Heart left ventricle (tissue), 16 donors: ENCODE data around the gene TMEM273. TPM values are rescaled to one million over a fixed set of nuclear protein-coding genes. Genes with fewer than 3 reads are reported as not detected.

Source experiments
- ATAC-seq, 4 donors: fragments of 200-7000 bp; cut with Tn5 transposase; one replicate each; pipeline ENCODE4 v1.9.1; 2020 to 2022; ENCODE audit warnings: moderate library complexity in 4 of 4, mild to moderate bottlenecking in 3 of 4, moderate number of reproducible peaks in 1 of 4
- DNase-seq, 5 donors: peaks; one replicate each; pipeline ENCODE4 v3.0.0-alpha.2; 2020
- H3K27ac ChIP-seq, 12 donors: fragments of 200-600 bp; sonication (generic) in 4 of 12; one replicate each; pipeline versions ENCODE4 v1.5.0 to v1.8.0; 2016 to 2022; ENCODE audit warnings: mild to moderate bottlenecking in 2 of 12
- H3K27me3 ChIP-seq, 9 donors: fragments of 200-600 bp; sonication (generic) in 2 of 9; one replicate each; pipeline versions ENCODE4 v1.5.1 to v1.8.0; 2016 to 2022; ENCODE audit warnings: mild to moderate bottlenecking in 3 of 9
- H3K36me3 ChIP-seq, 9 donors: fragments of 200-600 bp; sonication (generic) in 2 of 9; one replicate each; pipeline versions ENCODE4 v1.5.0 to v1.8.0; 2018 to 2022; ENCODE audit warnings: mild to moderate bottlenecking in 2 of 9
- H3K4me1 ChIP-seq, 12 donors: fragments of 200-600 bp; sonication (generic) in 4 of 12; one replicate each; pipeline versions ENCODE4 v1.5.0 to v1.8.0; 2016 to 2022; ENCODE audit warnings: mild to moderate bottlenecking in 3 of 12
- H3K4me3 ChIP-seq, 12 donors: fragments of 200-600 bp; sonication (generic) in 4 of 12; one replicate each; pipeline versions ENCODE4 v1.5.0 to v1.8.0; 2017 to 2022; ENCODE audit warnings: mild to moderate bottlenecking in 9 of 12, moderate library complexity in 4 of 12
- H3K9me3 ChIP-seq, 12 donors: fragments of 200-600 bp; sonication (generic) in 4 of 12; one replicate each; pipeline versions ENCODE4 v1.5.0 to v1.8.0; 2016 to 2022; ENCODE audit warnings: mild to moderate bottlenecking in 1 of 12
- POLR2A ChIP-seq, 2 donors: fragments of 450-650 bp; IDR thresholded peaks; one replicate each; pipeline ENCODE4 v1.6.1; 2017; ENCODE audit warnings: antibody characterized with exemption in 2 of 2, mild to moderate bottlenecking in 2 of 2, moderate library complexity in 2 of 2
- WGBS, 4 donors: extraction: QIAGEN DNeasy Blood & Tissue Kit in 2 of 4; methylation state at CpG; one replicate each; pipeline versions ENCODE4 v1.1.5 to v1.1.7; 2013 to 2018; 5-methylcytosine and 5-hydroxymethylcytosine counted together
- intact Hi-C, 10 donors: fragments of 100-400 bp; cut with DNase I; formaldehyde crosslinking; loops; one replicate each; pipeline versions ENCODE4 v1.11.1 to v1.14.2; 2022
- polyA plus RNA-seq, 2 donors: library from polyadenylated mRNA; stranded (reverse); fragments of 200-250 nt; gene quantifications; one replicate each; pipeline ENCODE4 v1.2.3, GENCODE V29; 2013
- total RNA-seq, 9 donors: library from RNA; depleted of rRNA in 2 of 9; stranded (reverse); fragments of >200 nt in 2 of 9; fragmentation: NEBNext Ultra II Directional in 3 of 9; extraction: Animal tissue kit (Norgen Biotek cat#: 25700) in 3 of 9; gene quantifications; one replicate each; pipeline versions ENCODE4 v1.1.0 to v1.2.4, GENCODE V29; 2016 to 2023
- TF ChIP-seq, protein P1 (sequence below), 12 donors: fragments of 200-600 bp; sonication (generic) in 4 of 12; IDR thresholded peaks; one replicate each; pipeline versions ENCODE4 v1.5.0 to v1.8.0; 2018 to 2022; ENCODE audit warnings: antibody characterized with exemption in 12 of 12, mild to moderate bottlenecking in 5 of 12
- donor health status: ischemic (EF 13 %, LVEDD 7.1; RV severe dilation, severe dysfunction).
- donor health status: healthy with polysubstance abuse.
- donor health status: DM: no; HTN: yes; CAD: no.
- donor health status: DM: no; HTN: no; CAD: no.
- donor health status: ischemic (EF 25% LVEDD 6.9; RV normal size, moderate dysfunction).
- donor health status: ischemic (EF 25% LVEDD 5.7; RV mildly dilated, moderate dysfunction).
- donor health status: healthy.
- donor health status: DM: yes; HTN: yes; CAD: no.
- donor health status: ischemic (EF 35%, LVEDD 5.7; RV mildly dilated, moderate dysfunction).
- donor health status: nonischemic (EF 11% LVEDD 7.7; RV severe dilation, severe dysfunction).
- donor health status: DM: yes; HTN: yes; CAD: no.
- donor health status: PGD.
- donor health status: ischemic (EF 29% LVEDD 5.4; RV normal size, mild dysfunction).
- donor health status: nonischemic (EF 23%, LVEDD 6.1; RV moderate dilation, normal function).

TMEM273 gene
- total and polyA plus RNA-seq, 11 donors: 7.9 to 38.7 (median 16.9) TPM

DNA sequence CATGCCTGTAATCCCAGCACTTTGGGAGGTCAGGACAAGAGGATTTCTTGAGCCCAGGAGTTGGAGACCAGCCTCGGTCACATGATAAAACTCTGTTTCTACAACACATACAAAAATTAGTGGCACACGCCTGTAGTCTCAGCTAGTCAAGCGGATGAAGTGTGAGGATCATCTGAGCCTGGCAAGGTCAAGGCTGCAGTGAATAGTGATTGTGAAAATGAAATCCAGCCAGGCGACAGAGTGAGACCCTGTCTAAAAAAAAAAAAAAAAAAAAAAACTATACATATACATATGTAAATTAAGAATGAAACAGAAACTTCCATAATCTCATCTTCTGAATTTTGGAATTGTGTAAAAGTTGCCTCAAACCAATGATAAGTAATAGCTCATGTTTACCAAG is 36.2 kb downstream of the TMEM273 start:
- Histone ChIP-seq H3K27ac (no peak overlapping the region), H3K9me3 (peaks cover 0 to 12% (median 7%) of the 10 kb centered on the region in 12 donors), H3K4me3 (no peak overlapping the region), H3K4me1 (peaks cover 0 to 8% (median 0%) of the 10 kb centered on the region in 12 donors), H3K36me3 (peaks cover 0 to 9% (median 0%) of the 10 kb centered on the region in 9 donors), H3K27me3 (no peaks in the 10 kb centered on the region)
- ATAC-seq (no peak), DNase-seq (no peak)
- intact Hi-C loops: no loop called here
- 89 to 98% (median 95%) methylated on average over 4 of the region's 4 CpGs for WGBS, 4 donors
- TF ChIP-seq, protein P1, sequence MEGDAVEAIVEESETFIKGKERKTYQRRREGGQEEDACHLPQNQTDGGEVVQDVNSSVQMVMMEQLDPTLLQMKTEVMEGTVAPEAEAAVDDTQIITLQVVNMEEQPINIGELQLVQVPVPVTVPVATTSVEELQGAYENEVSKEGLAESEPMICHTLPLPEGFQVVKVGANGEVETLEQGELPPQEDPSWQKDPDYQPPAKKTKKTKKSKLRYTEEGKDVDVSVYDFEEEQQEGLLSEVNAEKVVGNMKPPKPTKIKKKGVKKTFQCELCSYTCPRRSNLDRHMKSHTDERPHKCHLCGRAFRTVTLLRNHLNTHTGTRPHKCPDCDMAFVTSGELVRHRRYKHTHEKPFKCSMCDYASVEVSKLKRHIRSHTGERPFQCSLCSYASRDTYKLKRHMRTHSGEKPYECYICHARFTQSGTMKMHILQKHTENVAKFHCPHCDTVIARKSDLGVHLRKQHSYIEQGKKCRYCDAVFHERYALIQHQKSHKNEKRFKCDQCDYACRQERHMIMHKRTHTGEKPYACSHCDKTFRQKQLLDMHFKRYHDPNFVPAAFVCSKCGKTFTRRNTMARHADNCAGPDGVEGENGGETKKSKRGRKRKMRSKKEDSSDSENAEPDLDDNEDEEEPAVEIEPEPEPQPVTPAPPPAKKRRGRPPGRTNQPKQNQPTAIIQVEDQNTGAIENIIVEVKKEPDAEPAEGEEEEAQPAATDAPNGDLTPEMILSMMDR (IDR thresholded peaks at IDR 0.05): no peak
- TF ChIP-seq POLR2A (IDR thresholded peaks at IDR 0.05): no peak

DNA sequence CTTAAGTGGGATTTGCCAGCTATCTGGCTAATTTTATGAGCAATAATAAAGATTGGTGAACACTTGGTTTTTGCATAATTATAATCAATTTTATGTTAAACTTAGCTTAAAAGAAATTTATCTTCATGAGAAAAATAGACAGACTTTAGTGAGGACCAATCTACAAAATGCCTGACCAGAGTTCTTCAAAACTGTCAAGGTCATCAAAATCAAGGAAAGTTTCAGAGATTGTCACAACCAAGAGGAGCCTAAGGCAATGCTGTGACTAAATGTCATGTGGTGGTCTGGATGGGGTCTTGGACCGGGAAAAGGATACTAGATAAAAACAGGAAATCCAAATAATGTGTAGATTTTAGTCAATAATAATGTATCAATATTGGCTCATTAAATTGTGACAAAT is 36.7 kb downstream of the TMEM273 start:
- Histone ChIP-seq H3K4me1 (peaks cover 0 to 8% (median 0%) of the 10 kb centered on the region in 12 donors), H3K27ac (no peak overlapping the region), H3K36me3 (peaks cover 0 to 7% (median 0%) of the 10 kb centered on the region in 9 donors), H3K27me3 (no peaks in the 10 kb centered on the region), H3K4me3 (no peak overlapping the region), H3K9me3 (peaks cover 0 to 15% (median 8%) of the 10 kb centered on the region in 12 donors)
- intact Hi-C loops: no loop called here
- ATAC-seq: no peak
- TF ChIP-seq, protein P1 (IDR thresholded peaks at IDR 0.05): no peak
- WGBS, 4 donors: 82 to 92% (median 86%) methylated on average over 1 of the region's 1 CpG
- no peak for DNase-seq

DNA sequence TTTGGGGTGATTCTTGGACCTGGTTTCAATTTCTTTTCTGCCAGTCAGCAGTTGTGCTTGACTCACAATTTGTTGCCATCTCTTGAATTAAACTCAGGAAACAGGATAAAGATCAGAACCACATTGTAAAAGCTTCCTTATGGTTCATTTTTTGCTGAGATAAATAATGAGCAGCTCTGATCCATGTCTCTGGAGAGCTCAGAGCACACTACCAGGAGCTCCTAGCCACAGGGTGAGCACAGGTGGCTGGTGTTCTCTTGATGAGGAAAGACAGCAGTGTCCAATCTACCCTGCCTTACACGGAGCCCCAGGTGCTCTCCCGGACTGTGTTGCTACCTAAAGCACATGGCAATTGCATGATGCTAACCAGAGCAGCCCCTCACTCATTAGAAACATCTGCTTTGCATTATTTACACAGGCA is 37.2 kb downstream of the TMEM273 start:
- no peak for ATAC-seq
- H3K36me3 ChIP-seq: peaks cover 0 to 7% (median 0%) of the 10 kb centered on the region in 9 donors
- no peak for DNase-seq
- H3K4me1 ChIP-seq: peaks cover 0 to 8% (median 0%) of the 10 kb centered on the region in 12 donors
- no peak overlapping the region for H3K4me3 ChIP-seq
- intact Hi-C loops: no loop called here
- H3K27ac ChIP-seq: no peak overlapping the region
- WGBS, 4 donors: 46 to 72% (median 59%) methylated on average over 2 of the region's 2 CpGs
- peaks cover 0 to 15% (median 8%) of the 10 kb centered on the region in 12 donors for H3K9me3 ChIP-seq
- TF ChIP-seq, protein P1 (IDR thresholded peaks at IDR 0.05): no peak
- no peak for TF ChIP-seq POLR2A (IDR thresholded peaks at IDR 0.05)
- no peaks in the 10 kb centered on the region for H3K27me3 ChIP-seq

DNA sequence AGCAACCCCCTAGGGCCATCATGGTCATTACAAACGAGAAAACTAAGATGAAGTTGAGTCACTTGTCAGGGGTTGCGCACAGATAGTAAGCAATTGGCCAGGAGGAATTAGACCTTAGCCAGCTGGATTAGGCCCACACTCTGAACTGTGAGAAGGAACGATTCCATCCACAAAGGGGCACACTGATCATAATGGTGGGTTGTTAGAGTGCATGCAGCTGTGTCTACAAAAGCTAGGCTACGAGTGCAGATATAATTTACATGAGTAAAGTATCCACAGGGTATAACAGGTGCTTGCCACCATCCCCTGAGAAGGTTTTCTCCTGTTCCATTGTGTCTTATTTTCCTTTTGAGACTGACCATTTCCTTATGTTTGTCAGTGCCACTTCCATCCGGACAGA is 37.8 kb downstream of the TMEM273 start:
- no peak for ATAC-seq
- H3K27me3 ChIP-seq: no peaks in the 10 kb centered on the region
- intact Hi-C loops: no loop called here
- DNase-seq: no peak
- peaks cover 0 to 15% (median 8%) of the 10 kb centered on the region in 12 donors for H3K9me3 ChIP-seq
- H3K27ac ChIP-seq: no peak overlapping the region
- H3K4me3 ChIP-seq: no peak overlapping the region
- H3K4me1 ChIP-seq: peaks cover 0 to 8% (median 0%) of the 10 kb centered on the region in 12 donors
- WGBS, 4 donors: 79 to 92% (median 83%) methylated on average over 5 of the region's 5 CpGs
- H3K36me3 ChIP-seq: peaks cover 0 to 1% (median 0%) of the 10 kb centered on the region in 9 donors
- TF ChIP-seq POLR2A (IDR thresholded peaks at IDR 0.05): no peak

DNA sequence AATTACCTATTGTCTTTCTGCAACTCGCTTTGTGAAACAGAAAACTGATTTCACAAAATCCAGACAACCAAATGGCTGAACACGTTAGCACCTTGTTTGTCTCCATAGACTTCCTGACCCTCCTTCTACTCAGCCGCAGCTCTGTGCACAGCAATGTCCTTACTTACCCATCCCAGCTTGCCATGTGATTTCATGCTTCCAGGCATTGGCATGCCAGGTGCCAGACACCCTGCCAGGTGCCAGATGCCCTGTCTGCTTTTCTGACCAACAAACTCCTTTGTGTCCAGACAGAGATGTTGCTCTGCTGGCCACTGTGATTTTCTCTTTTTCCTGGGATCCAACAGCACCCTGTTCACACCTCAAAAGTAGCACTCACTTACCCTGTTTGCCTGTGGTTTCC is 38.3 kb downstream of the TMEM273 start:
- DNase-seq: no peak
- Histone ChIP-seq H3K9me3 (peaks cover 0 to 15% (median 8%) of the 10 kb centered on the region in 12 donors), H3K4me3 (no peak overlapping the region), H3K4me1 (peaks cover 0 to 8% (median 0%) of the 10 kb centered on the region in 12 donors), H3K27me3 (no peaks in the 10 kb centered on the region), H3K36me3 (no peaks in the 10 kb centered on the region), H3K27ac (no peak overlapping the region)
- ATAC-seq: no peak
- TF ChIP-seq, protein P1 (IDR thresholded peaks at IDR 0.05): no peak
- no peak for TF ChIP-seq POLR2A (IDR thresholded peaks at IDR 0.05)
- 86 to 94% (median 91%) methylated on average over 3 of the region's 3 CpGs for WGBS, 4 donors
- intact Hi-C loops: no loop called here
